ENCODE measurements around the gene PTCH2. TPM values are rescaled to one million over a fixed set of nuclear protein-coding genes. Genes with fewer than 3 reads are reported as not detected.

The PTCH2 gene
- total and polyA plus RNA-seq, 2 of the 13 experiments (the other 11 are each of a cell fraction or from before 2014, with no cell fraction given): 0.60 to 1.5 TPM

- peak; percentile 31; the same call in 1 of the 2 replicates for TF ChIP-seq ZNF775 (CRISPR knock-in tag; IDR thresholded peaks at IDR 0.05; ENCODE audit: borderline replicate concordance)
- TF ChIP-seq SETDB1 (CRISPR knock-in tag; IDR thresholded peaks at IDR 0.05; ENCODE audit: borderline replicate concordance): no peak
- TF ChIP-seq MXD4 (CRISPR knock-in tag; IDR thresholded peaks at IDR 0.05): peak; percentile 85
- TF ChIP-seq TCF7L2 (IDR thresholded peaks at IDR 0.05; ENCODE audit: low read depth, low read length): no peak
- TF ChIP-seq ZNF691 (CRISPR knock-in tag; IDR thresholded peaks at IDR 0.05; ENCODE audit: borderline replicate concordance, low read depth): no peak; the same call in 1 of the 2 replicates
- TF ChIP-seq ZNF563 (CRISPR knock-in tag; IDR thresholded peaks at IDR 0.05): no peak; the same call in 1 of the 2 replicates
- no peak; the same call in 1 of the 2 replicates for TF ChIP-seq HMG20B (CRISPR knock-in tag; conservative IDR thresholded peaks at IDR 0.05)
- TF ChIP-seq RFXANK (CRISPR knock-in tag; IDR thresholded peaks at IDR 0.05): no peak; the same call in 1 of the 2 replicates
- TF ChIP-seq, protein P1, sequence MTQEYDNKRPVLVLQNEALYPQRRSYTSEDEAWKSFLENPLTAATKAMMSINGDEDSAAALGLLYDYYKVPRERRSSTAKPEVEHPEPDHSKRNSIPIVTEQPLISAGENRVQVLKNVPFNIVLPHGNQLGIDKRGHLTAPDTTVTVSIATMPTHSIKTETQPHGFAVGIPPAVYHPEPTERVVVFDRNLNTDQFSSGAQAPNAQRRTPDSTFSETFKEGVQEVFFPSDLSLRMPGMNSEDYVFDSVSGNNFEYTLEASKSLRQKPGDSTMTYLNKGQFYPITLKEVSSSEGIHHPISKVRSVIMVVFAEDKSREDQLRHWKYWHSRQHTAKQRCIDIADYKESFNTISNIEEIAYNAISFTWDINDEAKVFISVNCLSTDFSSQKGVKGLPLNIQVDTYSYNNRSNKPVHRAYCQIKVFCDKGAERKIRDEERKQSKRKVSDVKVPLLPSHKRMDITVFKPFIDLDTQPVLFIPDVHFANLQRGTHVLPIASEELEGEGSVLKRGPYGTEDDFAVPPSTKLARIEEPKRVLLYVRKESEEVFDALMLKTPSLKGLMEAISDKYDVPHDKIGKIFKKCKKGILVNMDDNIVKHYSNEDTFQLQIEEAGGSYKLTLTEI (CRISPR knock-in tag; conservative IDR thresholded peaks at IDR 0.05): no peak
- peak; percentile 61; the same call in 1 of the 2 replicates for TF ChIP-seq HDAC2 (CRISPR knock-in tag; IDR thresholded peaks at IDR 0.05)
- TF ChIP-seq MLX (CRISPR knock-in tag; IDR thresholded peaks at IDR 0.05): no peak
- TF ChIP-seq, protein P2, sequence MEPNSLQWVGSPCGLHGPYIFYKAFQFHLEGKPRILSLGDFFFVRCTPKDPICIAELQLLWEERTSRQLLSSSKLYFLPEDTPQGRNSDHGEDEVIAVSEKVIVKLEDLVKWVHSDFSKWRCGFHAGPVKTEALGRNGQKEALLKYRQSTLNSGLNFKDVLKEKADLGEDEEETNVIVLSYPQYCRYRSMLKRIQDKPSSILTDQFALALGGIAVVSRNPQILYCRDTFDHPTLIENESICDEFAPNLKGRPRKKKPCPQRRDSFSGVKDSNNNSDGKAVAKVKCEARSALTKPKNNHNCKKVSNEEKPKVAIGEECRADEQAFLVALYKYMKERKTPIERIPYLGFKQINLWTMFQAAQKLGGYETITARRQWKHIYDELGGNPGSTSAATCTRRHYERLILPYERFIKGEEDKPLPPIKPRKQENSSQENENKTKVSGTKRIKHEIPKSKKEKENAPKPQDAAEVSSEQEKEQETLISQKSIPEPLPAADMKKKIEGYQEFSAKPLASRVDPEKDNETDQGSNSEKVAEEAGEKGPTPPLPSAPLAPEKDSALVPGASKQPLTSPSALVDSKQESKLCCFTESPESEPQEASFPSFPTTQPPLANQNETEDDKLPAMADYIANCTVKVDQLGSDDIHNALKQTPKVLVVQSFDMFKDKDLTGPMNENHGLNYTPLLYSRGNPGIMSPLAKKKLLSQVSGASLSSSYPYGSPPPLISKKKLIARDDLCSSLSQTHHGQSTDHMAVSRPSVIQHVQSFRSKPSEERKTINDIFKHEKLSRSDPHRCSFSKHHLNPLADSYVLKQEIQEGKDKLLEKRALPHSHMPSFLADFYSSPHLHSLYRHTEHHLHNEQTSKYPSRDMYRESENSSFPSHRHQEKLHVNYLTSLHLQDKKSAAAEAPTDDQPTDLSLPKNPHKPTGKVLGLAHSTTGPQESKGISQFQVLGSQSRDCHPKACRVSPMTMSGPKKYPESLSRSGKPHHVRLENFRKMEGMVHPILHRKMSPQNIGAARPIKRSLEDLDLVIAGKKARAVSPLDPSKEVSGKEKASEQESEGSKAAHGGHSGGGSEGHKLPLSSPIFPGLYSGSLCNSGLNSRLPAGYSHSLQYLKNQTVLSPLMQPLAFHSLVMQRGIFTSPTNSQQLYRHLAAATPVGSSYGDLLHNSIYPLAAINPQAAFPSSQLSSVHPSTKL (CRISPR knock-in tag; IDR thresholded peaks at IDR 0.05): peak; percentile 57
- peak; percentile 78; the same call in 1 of the 2 replicates for TF ChIP-seq GPN1 (CRISPR knock-in tag; IDR thresholded peaks at IDR 0.05; ENCODE audit: borderline replicate concordance)
- no peak; the same call in 1 of the 2 replicates for TF ChIP-seq HOXA9 (CRISPR knock-in tag; IDR thresholded peaks at IDR 0.05; ENCODE audit: borderline replicate concordance)
- peak; percentile 99 for TF ChIP-seq AGO2 (optimal IDR thresholded peaks at IDR 0.05; ENCODE audit: low read depth, low read length)
- no peak for TF ChIP-seq ZBTB8A (CRISPR knock-in tag; IDR thresholded peaks at IDR 0.05; ENCODE audit: borderline replicate concordance, low read depth)
- TF ChIP-seq, protein P3, sequence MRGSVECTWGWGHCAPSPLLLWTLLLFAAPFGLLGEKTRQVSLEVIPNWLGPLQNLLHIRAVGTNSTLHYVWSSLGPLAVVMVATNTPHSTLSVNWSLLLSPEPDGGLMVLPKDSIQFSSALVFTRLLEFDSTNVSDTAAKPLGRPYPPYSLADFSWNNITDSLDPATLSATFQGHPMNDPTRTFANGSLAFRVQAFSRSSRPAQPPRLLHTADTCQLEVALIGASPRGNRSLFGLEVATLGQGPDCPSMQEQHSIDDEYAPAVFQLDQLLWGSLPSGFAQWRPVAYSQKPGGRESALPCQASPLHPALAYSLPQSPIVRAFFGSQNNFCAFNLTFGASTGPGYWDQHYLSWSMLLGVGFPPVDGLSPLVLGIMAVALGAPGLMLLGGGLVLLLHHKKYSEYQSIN (CRISPR knock-in tag; IDR thresholded peaks at IDR 0.05; ENCODE audit: borderline replicate concordance): no peak
- TF ChIP-seq ZNF136 (CRISPR knock-in tag; IDR thresholded peaks at IDR 0.05; ENCODE audit: low read depth): 0 out of 2 replicates have a peak, but pooled peaks have one; percentile 35
- no peak for TF ChIP-seq MATR3 (CRISPR knock-in tag; IDR thresholded peaks at IDR 0.05)
- peak; percentile 71; the same call in 1 of the 2 replicates for TF ChIP-seq ZNF589 (CRISPR knock-in tag; conservative IDR thresholded peaks at IDR 0.05)
These were observed 67.7 kb downstream of the PTCH2 start, which contains the start of gene RPS8 (continued) for GRCh38 chr1:44775078-44775929.

Data from HepG2 (cell line).